GM21381 (cell line): Measurements from ENCODE around the gene BLVRB.
"Not testable (repeated sequence)": the region's sequence is repeated elsewhere in the genome, so short reads cannot be mapped to it uniquely, and the experiment has no call there.

Source experiments
- ATAC-seq: cut with Tn5 transposase; IDR thresholded peaks from one replicate; pipeline ENCODE4 v1.9.1; 2021; ENCODE audit warnings: mild to moderate bottlenecking, moderate library complexity; ENCODE audit not compliant: unreplicated experiment

BLVRB gene

GRCh38 chr19:40452016-40452415, 13.5 kb downstream of the BLVRB start:
- ATAC-seq = no peak

- no peak for ATAC-seq
Observed at GRCh38 chr19:40450664-40451063, 14.9 kb downstream of the BLVRB start.

GRCh38 chr19:40449506-40449905, 16.0 kb downstream of the BLVRB start:
- no peak for ATAC-seq

GRCh38 chr19:40446263-40446784, 19.2 kb downstream of the BLVRB start:
- ATAC-seq = no peak

DNA sequence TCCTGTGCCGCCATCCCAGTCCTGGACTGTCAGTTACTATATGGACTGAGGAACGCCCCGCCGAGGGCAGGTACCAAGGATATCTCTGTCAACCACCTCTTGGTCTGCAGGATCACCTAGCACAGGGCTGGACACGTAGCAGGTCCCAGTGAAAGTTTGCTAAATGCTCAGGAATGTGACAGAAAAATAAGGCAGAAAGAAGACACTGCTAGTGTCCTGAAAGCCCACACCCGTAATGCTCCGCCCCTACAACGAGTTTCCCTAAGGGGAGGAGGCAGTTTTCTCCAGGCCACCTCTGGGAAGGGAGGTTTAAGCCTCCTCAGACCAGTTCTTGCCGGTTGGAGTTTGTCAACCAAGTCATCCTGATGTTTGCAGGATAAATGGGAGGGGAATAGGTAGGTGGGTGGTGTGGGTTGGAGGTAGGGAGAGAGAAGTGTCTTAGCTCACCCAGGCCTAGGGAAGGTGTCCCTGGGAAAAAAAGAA, 19.7 kb downstream of the BLVRB start:
- no peak for ATAC-seq

DNA sequence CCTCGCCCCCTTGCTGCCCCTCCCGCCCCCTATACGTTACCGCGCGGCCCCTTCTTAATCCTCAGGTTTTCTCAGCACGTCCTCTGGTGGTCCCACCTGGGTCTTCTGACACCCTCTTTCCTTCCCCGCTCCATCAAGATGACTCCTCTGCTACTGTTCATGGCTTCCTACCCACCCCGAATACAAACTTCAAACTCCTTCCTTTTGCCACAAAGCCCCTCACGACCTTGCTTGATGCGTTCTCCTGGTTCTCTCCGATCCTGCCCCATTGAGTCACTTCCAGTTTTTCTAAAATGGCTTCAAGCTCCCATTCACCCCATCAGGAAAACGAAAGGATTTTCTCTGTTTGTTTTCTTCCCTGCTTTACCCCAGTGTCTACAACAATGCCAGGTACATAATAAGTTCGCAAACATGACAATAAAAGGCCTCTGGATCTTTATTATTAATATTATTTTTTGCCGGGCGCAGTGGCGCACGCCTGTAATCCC, 20.7 kb downstream of the BLVRB start:
- ATAC-seq = no peak

DNA sequence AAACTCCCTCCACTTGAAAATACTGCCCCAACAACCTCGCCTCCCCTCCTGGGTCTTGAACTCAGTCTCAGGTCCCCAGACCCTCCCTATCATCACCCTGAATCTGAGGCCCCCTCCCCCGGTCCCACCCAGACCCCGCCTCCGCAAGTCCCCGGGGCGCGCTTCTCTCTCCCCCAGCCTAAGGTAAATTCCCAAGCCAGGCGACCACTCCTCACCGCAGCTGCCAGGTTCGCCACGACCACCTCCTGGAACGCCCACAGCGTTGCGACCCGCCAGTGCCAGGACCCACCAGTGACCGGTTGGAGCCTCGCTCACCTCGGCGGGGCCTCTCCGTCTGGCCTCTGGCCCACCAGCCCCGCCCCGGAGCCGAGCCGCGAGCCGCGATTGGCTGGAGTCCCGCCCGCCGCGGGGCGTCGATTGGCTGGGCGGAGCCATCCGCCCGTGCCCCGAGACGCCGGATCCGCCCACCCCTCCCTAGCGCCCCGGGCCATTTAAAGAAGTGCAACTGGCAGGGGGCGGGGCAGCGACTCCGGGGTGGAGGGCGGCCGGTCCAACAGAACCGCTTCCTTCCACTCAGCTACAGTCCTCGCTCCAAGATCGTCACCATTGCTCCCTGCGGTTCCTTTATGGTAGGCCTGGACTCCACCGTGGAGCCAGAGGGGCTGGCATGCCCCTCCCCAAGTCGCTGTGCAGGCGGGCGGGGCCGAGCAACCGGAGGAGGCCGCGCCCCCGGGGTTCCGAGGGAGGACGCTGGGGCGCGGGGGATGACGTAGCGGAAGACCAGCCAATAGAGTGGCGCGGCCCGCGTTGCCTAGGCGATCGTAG, 21.3 kb downstream of the BLVRB start, which contains the start of gene SERTAD3:
TSS of gene SERTAD3 (minus strand) at position 336 of the 825 bp plus-strand sequence. CDS start 2,255 bp downstream, outside the sequence.
- ATAC-seq = peak; percentile 59

DNA sequence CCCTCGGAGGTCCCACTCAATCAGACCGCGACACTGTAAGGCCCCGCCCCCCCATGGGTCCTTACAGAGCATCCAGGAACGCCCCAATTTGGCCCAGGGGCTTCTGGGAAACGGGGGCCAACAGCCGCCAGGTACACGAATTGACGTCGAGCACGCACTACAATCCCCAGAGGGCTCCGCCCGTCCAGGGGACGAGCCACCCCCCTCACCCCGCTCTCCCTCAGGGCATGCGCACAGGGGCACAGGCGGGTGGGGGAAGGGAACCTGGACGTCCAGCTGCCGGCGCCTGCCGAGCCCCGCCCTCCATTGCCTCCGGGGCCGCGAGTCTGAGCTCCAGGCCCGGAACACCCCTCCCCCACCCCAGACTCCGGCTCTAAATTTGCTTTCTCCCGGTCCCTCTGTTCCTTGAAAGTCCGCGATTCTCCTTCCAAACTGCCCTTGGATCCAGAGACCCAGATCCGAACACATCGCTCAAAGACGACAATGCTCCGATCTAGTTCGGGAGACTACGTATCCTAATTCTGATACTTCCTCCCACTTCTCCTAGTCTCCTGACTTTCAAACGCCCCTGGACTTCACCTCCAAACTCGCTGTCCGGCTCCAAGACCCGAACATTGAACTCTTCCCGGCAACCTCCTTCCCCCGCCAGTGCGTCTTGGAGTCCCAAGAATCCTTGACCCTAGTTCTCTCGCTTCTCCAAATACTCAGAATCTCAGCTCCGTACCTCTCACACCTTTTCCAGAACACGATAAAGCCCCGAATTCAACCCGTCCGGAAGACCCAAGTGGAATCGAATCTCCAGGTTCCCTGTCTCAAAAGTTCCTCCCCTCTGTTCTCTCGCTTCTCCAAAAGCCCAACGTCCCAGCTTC, 22.2 kb downstream of the BLVRB start:
- peak; percentile 67 for ATAC-seq

GRCh38 chr19:40442328-40443130, 23.0 kb downstream of the BLVRB start:
- ATAC-seq = no peak

- ATAC-seq = no peak
Observed at GRCh38 chr19:40441719-40442253, 23.8 kb downstream of the BLVRB start.

- no peak for ATAC-seq
Observed at GRCh38 chr19:40438284-40438683, 27.3 kb downstream of the BLVRB start.

GRCh38 chr19:40433391-40434216, 31.9 kb downstream of the BLVRB start:
- peak; percentile 65 for ATAC-seq

GRCh38 chr19:40432760-40433159, 32.8 kb downstream of the BLVRB start:
- ATAC-seq = not testable (repeated sequence)

DNA sequence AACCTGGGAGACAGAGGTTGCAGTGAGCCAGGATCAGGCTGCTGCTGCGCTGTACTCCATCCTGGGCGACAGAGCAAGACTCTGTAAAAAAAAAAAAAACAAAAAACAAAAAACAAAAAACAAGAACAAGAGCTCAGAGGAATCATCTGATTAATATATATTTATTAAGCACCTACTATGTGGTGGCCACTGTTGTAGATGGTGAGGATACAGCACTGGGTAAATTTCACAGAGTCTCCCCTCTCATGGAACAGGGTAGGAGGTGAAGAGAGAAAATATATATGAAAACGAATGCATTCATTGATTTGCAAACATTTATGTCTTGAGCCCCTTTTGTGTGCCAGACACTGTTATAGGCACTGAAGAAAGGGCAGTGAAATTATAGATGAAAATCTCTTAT, 33.8 kb downstream of the BLVRB start:
- no peak for ATAC-seq

- not testable (repeated sequence) for ATAC-seq
Observed at GRCh38 chr19:40430242-40430641, 35.3 kb downstream of the BLVRB start.

- ATAC-seq = not testable (repeated sequence)
Observed at GRCh38 chr19:40428197-40428596, 37.3 kb downstream of the BLVRB start.

GRCh38 chr19:40425450-40426287, 39.9 kb downstream of the BLVRB start, which contains the start of gene SERTAD1:
Gene SERTAD1, minus strand, starts transcription at chr19:40425992. Its CDS starts 2,446 bp downstream, at chr19:40423546.
- ATAC-seq = peak; percentile 85
